Smooth muscle cell of the brain vasculature (primary cell): ENCODE results near the gene ZBTB44.
A peak's percentile ranks its signal among the peaks of the same experiment; 100 is the strongest.
"Not testable (repeated sequence)": the region's sequence is repeated elsewhere in the genome, so short reads cannot be mapped to it uniquely, and the experiment has no call there.

Source experiments
- DNase-seq: peaks from one replicate; pipeline ENCODE4 v3.0.0-alpha.2; 2012; ENCODE audit warnings: low read depth, low spot score

ZBTB44 gene, protein sequence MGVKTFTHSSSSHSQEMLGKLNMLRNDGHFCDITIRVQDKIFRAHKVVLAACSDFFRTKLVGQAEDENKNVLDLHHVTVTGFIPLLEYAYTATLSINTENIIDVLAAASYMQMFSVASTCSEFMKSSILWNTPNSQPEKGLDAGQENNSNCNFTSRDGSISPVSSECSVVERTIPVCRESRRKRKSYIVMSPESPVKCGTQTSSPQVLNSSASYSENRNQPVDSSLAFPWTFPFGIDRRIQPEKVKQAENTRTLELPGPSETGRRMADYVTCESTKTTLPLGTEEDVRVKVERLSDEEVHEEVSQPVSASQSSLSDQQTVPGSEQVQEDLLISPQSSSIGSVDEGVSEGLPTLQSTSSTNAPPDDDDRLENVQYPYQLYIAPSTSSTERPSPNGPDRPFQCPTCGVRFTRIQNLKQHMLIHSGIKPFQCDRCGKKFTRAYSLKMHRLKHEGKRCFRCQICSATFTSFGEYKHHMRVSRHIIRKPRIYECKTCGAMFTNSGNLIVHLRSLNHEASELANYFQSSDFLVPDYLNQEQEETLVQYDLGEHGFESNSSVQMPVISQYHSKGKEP

GRCh38 chr11:130314750-130315285, at the start of gene ZBTB44:
Gene ZBTB44, minus strand, starts transcription at chr11:130314917. Its CDS starts 53,044 bp downstream, at chr11:130261873.
- peak; percentile 70 for DNase-seq

- no peak for DNase-seq
Measured at GRCh38 chr11:130359419-130359818, 44.7 kb upstream of the ZBTB44 start.

- DNase-seq = no peak
Measured at GRCh38 chr11:130358398-130358797, 43.7 kb upstream of the ZBTB44 start.

GRCh38 chr11:130347261-130347660, 32.5 kb upstream of the ZBTB44 start:
- DNase-seq = no peak

- no peak for DNase-seq
Measured at GRCh38 chr11:130344841-130345240, 30.1 kb upstream of the ZBTB44 start.

- no peak for DNase-seq
Measured at GRCh38 chr11:130340671-130341319, 26.1 kb upstream of the ZBTB44 start.

- DNase-seq = no peak
Measured at GRCh38 chr11:130338667-130339066, 23.9 kb upstream of the ZBTB44 start.

- DNase-seq = no peak
Measured at GRCh38 chr11:130337281-130338089, 22.8 kb upstream of the ZBTB44 start.

- not testable (repeated sequence) for DNase-seq
Measured at GRCh38 chr11:130331397-130331796, 16.7 kb upstream of the ZBTB44 start.

- DNase-seq = no peak
Measured at GRCh38 chr11:130330101-130330684, 15.5 kb upstream of the ZBTB44 start.

GRCh38 chr11:130328420-130328819, 13.7 kb upstream of the ZBTB44 start:
- DNase-seq = no peak

DNA sequence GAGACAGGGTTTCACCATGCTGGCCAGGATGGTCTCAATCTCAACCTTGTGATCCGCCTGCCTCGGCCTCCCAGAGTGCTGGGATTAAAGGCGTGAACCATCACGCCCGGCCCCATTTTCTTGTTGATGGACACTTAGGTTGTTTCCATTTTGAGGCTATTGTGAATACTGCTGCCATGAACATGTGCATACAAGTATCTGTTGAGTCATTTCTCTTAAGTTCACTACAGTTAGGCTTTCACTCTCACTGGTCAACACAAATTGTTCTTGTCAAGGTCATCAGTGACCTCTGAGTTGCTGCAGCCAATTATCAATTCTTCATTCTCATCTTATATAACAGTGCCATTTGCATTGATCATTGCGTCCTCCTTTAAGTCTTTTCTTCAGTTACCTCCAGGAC, 13.0 kb upstream of the ZBTB44 start:
- no peak for DNase-seq

DNA sequence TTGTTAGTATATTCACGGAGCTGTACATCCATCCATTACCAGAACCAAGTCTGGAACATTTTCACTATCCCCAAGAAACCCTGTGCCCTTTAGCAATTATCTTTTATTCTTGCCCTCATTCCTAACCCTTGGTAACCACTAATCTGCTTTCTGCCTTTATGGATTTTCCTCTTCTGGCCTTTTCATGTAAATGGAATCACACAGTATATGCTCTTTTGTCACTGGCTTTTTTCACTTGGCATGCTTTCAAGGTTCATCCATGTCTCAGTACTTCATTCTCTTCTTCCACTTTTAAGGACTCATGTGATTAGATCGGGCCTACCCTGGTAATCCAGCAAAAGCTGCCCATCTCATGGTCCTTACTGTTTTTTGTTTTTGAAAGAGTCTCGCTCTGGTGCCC, 11.0 kb upstream of the ZBTB44 start:
- no peak for DNase-seq

DNA sequence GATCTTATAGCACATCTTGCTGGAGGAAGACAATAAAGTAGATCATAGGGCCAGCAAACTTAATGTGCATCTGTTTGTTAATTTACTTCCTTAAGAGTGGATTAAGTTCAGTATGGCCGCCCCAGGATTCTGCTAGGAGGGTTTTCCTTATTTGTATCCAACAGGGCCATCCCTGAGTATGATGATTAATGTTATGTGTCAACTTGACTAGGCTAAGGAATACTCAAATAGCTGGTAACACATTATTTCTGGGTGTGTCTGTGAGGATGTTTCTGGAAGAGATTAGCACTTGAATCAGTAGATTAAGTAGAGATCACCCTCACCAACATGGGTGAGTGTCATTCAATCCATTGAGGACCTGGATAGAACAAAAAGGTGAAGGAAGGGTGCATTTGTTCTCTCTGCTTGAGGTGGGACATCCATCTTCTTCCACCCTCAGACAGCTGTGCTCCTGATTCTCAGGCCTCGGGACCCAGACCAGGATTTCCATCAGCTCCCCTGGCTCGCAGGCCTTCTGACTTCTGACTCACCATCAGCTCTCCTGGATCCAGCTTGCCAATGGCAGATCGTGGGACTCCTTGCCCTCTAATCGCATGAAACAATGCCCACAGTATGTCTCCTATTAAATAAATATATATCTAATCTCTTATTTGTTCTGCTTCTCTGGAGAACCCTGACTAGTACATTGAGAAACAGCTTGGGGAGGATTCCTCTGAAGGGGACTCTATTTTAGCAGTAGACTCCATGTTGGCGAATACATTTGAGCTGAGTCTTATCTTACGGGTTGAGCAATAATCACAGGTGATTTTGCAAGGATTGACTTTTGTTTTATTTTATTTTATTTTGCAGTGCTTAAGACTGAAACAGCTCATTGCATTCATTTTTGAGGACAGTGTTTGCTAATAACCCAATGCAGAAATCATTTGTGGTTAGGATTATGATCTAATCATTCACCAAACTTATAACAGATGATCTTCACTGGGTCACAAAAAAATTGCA, 9.0 kb upstream of the ZBTB44 start:
- no peak for DNase-seq

DNA sequence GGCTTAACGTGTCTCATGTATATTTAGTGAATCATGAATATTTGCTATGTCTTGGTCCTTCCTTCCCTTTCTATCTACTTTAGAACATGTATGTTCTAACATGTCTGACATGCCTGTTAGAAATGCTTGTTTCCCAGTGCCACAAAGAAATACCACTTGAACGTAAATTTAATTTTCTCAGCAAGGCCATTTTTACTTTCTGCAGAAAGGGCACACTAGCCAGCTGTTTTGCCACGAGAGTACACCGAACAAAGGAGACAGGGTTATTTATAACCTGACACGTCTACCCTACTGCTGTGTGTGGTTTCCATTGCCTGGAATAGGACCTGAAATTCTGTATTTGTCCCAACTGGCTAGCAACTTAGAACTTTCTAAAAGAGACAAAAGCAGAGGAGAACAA, 7.4 kb upstream of the ZBTB44 start:
- no peak for DNase-seq

GRCh38 chr11:130318031-130318673, 3.4 kb upstream of the ZBTB44 start:
- no peak for DNase-seq

DNA sequence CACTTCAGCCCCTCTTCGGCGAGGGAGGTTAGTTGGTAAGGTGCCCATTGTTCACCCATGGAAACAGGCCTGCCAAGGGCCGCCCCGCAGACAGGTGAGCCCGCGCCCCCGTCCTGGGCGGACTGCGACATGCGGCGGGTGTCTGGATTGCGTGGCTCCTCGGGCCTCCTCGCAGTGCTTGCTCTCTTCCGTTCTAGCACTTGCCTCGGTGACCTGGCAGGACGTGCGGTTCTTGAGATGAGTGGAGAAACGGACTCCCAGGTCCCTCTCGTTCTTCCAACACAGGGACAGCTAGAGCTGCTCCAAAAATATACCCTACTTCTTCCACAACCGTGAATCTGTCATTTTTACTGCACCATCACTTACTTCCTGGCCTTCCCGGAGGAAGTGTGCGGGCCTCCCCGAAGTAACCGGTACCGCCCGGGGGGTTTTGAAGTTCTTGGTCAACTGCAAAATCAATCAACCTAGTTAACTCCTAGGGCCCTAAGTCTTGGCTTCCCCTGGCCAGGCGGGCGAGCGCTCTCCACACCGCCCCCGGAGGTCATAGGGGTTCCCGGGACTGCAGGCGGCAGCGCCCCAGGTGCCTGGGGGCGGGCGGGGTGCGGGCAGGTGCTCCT, 745 bp upstream of the ZBTB44 start:
- no peak for DNase-seq

- no peak for DNase-seq
Measured at GRCh38 chr11:130314184-130314749, 450 bp downstream of the ZBTB44 start.
